ENCODE data around the gene SREBF2.

SREBF2 gene

DNA sequence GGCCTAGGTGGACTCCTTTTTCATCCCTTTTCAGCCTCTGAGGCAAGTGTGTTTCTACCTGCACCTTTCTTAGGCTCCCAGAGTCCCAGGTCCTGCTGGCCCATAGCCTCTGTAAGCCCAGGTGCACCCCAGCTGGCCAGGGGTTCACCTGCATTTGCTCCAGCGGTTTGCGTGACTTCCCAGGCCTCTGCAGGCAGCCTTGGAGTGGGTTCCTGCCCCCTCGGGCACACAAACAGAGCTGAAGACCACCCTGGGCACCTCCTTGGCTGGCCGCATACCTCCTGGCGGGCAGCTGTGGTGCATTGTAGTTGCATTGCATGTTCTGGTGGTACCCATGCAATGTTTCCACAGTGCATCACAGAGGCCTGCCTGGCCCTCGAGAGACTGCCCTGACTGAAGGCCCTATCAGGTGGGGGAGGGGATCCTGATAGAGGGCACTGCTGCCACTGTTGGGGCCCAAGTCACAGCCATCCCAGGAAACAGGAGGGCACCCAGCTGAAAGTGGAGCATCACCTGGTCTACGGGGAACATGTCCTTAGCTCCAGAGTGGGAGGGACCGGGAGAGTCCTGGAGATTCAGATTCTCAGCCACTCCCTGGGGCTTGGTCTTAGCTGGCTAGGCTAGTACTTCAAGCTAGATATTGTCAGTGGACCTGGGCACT lies 67.9 kb downstream of the SREBF2 start:
- no peaks in the 10 kb centered on the region for H3K9me3 Mint-ChIP-seq
- TF ChIP-seq, protein P1, sequence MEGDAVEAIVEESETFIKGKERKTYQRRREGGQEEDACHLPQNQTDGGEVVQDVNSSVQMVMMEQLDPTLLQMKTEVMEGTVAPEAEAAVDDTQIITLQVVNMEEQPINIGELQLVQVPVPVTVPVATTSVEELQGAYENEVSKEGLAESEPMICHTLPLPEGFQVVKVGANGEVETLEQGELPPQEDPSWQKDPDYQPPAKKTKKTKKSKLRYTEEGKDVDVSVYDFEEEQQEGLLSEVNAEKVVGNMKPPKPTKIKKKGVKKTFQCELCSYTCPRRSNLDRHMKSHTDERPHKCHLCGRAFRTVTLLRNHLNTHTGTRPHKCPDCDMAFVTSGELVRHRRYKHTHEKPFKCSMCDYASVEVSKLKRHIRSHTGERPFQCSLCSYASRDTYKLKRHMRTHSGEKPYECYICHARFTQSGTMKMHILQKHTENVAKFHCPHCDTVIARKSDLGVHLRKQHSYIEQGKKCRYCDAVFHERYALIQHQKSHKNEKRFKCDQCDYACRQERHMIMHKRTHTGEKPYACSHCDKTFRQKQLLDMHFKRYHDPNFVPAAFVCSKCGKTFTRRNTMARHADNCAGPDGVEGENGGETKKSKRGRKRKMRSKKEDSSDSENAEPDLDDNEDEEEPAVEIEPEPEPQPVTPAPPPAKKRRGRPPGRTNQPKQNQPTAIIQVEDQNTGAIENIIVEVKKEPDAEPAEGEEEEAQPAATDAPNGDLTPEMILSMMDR (IDR thresholded peaks at IDR 0.05; ENCODE audit: unreplicated experiment in 3 of 3), result no peak
- H3K36me3 Mint-ChIP-seq (ENCODE audit: low read depth), result peaks cover 46% of the 10 kb centered on the region
- no peak overlapping the region for H3K27ac Mint-ChIP-seq
- peaks cover 16% of the 10 kb centered on the region for H3K4me1 Mint-ChIP-seq
- H3K4me3 Mint-ChIP-seq, result no peak overlapping the region
- H3K27me3 Mint-ChIP-seq (ENCODE audit: low read depth), result no peaks in the 10 kb centered on the region

DNA sequence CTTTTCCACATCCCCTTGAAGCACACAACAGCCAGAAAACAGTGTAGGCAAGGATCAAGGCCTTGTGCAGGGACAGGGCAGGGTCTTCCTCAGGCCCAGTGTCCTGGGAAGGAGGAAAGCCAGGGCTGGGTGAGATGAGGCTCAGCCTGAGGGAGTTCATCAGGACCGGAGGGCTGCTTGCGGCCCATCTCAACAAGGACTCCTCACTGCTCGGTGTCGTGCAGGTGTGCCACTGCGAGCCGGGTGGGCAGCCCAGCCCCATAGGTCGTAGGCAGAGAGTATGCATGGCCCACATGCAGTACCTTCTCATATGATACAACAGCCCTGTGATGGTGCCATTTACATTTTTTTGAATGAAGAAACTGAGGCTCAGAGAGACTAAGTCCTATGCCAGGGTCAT lies 69.1 kb downstream of the SREBF2 start:
- H3K4me3 Mint-ChIP-seq, result no peak overlapping the region
- peaks cover 1% of the 10 kb centered on the region for H3K27me3 Mint-ChIP-seq (ENCODE audit: low read depth)
- peaks cover 44% of the 10 kb centered on the region for H3K36me3 Mint-ChIP-seq (ENCODE audit: low read depth)
- peaks cover 13% of the 10 kb centered on the region for H3K4me1 Mint-ChIP-seq
- no peaks in the 10 kb centered on the region for H3K9me3 Mint-ChIP-seq
- H3K27ac Mint-ChIP-seq, result no peak overlapping the region
- TF ChIP-seq, protein P1 (IDR thresholded peaks at IDR 0.05; ENCODE audit: unreplicated experiment in 3 of 3), result no peak

DNA sequence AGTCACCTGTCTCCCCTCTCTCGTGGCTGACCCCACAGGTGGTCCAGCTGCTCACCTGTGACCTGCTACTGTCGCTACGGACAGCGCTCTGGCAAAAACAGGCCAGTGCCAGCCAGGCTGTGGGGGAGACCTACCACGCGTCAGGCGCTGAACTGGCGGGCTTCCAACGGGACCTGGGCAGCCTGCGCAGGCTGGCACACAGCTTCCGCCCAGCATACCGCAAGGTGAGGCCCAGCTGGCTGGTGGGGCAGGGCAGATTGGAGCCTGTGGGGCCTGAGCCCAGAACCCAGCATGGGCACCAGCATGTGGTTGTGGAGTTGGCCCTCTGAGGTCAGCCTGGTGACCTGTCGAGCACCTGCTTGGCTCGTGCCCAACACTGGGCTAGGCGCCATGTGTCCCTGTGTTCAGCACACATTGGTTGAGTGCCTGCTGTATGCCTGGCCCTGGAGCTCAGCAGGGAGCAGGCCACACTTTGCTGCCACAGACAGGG lies 70.1 kb downstream of the SREBF2 start:
- no peak overlapping the region for H3K4me3 Mint-ChIP-seq
- TF ChIP-seq, protein P1 (IDR thresholded peaks at IDR 0.05; ENCODE audit: unreplicated experiment in 3 of 3), result no peak
- no peaks in the 10 kb centered on the region for H3K9me3 Mint-ChIP-seq
- peaks cover 13% of the 10 kb centered on the region for H3K4me1 Mint-ChIP-seq
- H3K36me3 Mint-ChIP-seq (ENCODE audit: low read depth), result peaks cover 36% of the 10 kb centered on the region
- H3K27me3 Mint-ChIP-seq (ENCODE audit: low read depth), result peaks cover 8% of the 10 kb centered on the region
- no peak overlapping the region for H3K27ac Mint-ChIP-seq

DNA sequence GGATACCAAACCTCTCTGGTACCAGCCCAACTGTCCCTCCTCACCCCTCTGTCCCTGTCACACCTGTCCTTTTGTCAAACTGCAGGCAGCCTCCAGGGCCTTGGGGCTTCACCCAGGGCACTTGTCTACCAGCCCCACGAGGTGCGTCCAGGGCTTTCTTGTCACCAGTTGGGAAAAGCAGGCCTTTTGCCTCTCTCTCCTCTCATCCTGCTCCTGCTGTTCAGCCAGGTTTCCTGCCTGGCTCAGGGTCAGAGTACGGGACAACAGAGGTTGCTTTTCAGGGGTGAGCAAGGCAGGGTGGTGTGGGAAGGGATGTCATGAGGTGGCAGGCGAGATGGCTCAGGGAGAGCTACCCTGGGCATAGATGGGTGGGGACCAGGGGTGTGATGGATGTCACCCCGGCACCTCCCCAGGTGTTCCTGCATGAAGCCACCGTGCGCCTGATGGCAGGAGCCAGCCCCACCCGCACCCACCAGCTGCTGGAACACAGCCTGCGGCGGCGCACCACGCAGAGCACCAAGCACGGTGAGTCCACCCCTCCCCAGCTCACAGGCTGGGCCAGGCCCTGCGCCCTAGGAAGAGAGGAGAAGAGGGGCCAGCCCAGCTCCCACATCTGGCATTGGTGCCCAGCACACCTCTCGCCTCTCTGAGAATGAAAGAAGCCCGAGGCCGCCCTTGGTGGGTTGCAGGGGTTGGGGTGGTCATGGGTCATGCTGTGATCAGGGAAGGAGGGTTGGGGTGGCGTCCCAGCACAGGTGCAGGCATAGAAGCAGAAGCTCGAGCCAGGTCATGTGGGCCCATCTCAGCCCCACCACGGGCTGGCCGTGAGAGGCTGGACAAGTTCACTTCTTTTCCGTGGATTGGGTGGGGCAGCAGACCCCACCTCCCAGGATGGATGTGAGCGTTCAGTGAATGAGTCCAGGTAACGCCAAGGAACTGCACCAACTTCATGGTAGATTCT lies 71.8 kb downstream of the SREBF2 start:
- Mint-ChIP-seq H3K9me3 (no peaks in the 10 kb centered on the region), H3K4me3 (no peak overlapping the region), H3K27me3 (ENCODE audit: low read depth) (peaks cover 24% of the 10 kb centered on the region), H3K27ac (no peak overlapping the region), H3K36me3 (ENCODE audit: low read depth) (peaks cover 25% of the 10 kb centered on the region), H3K4me1 (no peaks in the 10 kb centered on the region)
- TF ChIP-seq, protein P1 (IDR thresholded peaks at IDR 0.05; ENCODE audit: unreplicated experiment in 3 of 3), result no peak

DNA sequence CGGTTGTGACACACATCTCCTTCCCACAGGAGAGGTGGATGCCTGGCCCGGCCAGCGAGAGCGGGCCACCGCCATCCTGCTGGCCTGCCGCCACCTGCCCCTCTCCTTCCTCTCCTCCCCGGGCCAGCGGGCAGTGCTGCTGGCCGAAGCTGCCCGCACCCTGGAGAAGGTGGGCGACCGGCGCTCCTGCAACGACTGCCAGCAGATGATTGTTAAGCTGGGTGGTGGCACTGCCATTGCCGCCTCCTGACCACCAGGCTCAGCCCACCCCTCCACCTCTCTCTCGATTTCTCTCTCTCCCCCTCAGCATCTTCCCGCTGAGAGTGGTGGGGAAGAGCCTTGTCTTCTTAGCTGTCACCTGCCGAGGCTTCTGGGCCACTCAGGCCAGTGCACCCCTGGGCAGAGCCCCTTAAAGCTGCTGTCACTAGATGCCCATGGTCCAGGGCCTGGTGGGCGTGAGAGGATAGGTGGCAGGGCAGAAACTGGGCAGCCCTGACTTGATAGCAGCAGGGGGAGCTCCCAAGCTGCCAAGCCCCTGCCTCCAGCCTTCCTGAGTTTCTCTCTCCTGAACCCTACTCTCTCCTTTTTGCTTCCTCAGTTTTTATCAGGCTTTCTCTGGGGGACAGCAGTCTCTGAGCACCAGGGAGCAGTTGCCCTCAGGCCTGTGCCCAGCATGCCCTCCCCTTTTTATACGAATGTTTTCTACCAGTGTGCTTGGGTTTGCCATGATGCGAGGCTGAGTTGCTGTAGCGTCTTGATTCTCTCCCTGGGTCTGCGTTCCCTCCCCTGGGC lies 72.7 kb downstream of the SREBF2 start:
- H3K4me3 Mint-ChIP-seq, result no peak overlapping the region
- H3K27me3 Mint-ChIP-seq (ENCODE audit: low read depth), result peaks cover 27% of the 10 kb centered on the region
- no peaks in the 10 kb centered on the region for H3K4me1 Mint-ChIP-seq
- TF ChIP-seq, protein P1 (IDR thresholded peaks at IDR 0.05; ENCODE audit: unreplicated experiment in 3 of 3), result no peak
- peaks cover 18% of the 10 kb centered on the region for H3K36me3 Mint-ChIP-seq (ENCODE audit: low read depth)
- no peaks in the 10 kb centered on the region for H3K9me3 Mint-ChIP-seq
- no peak overlapping the region for H3K27ac Mint-ChIP-seq

Data from nephron (organoid).